GM10266 (cell line): Measurements from ENCODE around the gene CCDC183.

Experiments used
- DNase-seq: peaks from one replicate; pipeline ENCODE4 v3.0.0; 2012; ENCODE audit errors: extremely low spot score
- CTCF ChIP-seq: IDR thresholded peaks from 2 replicates; pipeline ENCODE4 v1.5.1; 2012; ENCODE audit warnings: mild to moderate bottlenecking, low read depth; ENCODE audit not compliant: control insufficient read depth, insufficient read depth; ENCODE audit errors: missing control alignments

The CCDC183 gene

GRCh38 chr9:136820971-136821825, 25.1 kb downstream of the CCDC183 start:
- DNase-seq, result no peak
- TF ChIP-seq CTCF, result no peak

GRCh38 chr9:136821826-136822544, 25.8 kb downstream of the CCDC183 start:
- TF ChIP-seq CTCF, result no peak
- no peak for DNase-seq

GRCh38 chr9:136823136-136824046, 27.3 kb downstream of the CCDC183 start:
- no peak for TF ChIP-seq CTCF
- no peak for DNase-seq

- TF ChIP-seq CTCF, result no peak
- no peak for DNase-seq
Measured at GRCh38 chr9:136824496-136825225, 28.5 kb downstream of the CCDC183 start.

GRCh38 chr9:136825295-136826187, 29.4 kb downstream of the CCDC183 start:
- TF ChIP-seq CTCF, result no peak
- no peak for DNase-seq

GRCh38 chr9:136826188-136826541, 30.0 kb downstream of the CCDC183 start:
- no peak for TF ChIP-seq CTCF
- DNase-seq, result no peak
